HuH-7 (cell line): Measurements from ENCODE around the gene GTPBP3.

Experiments
- DNase-seq: peaks from one replicate; pipeline ENCODE4 v3.0.0; 2011; ENCODE audit warnings: low spot score

GTPBP3 gene

DNA sequence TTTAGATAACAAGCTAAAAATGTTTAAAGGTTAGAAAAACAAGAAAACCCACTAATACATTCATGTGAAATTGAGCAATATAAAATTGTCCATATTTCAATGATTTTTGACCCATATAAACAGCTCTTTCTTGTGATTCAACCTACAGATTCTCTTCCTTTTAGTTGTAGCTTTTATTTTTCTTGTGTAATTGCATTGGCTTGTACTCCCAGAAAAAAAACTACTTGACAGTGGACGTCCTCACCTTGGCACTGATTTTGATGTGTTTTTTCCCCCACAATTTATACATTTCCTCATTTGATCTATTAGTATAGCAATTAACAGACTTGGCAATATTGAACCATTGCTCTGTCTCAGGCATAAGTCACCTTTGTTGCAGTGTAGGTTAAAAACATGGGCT lies 51.9 kb downstream of the GTPBP3 start:
- DNase-seq = no peak

DNA sequence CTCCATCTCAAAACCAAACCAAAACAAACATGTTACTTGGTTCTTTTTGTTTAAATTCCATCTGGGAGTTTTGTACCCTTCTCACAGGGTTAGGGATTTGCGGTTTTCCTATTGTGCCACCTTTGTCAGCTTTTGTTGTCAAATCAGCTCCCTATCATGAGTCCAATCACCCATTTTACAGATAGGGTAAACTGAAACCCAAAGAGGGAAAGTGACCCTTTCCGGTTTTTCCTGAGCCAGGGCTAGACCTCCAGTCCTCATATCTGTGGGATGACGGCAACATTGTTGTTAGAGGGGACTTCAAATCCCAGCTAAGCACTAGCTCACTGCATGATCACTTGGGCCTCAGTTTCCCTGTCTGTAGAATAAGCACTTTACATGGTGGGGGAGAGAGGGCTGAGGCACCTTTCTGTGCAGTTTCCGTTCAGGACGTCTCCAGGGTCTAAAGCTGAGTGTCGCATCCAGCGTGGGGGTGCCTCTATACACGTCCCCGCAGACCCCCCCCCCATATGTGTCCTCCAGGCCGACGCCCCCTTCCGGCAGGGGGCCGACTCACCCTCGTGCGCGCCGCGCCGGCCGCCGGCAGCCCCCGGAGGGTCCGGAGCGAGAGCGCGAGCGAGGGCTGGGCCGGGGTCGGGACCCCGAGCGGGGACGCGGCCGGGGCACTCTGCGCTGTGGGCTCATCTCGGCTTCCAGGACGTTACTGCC lies 52.8 kb downstream of the GTPBP3 start:
- DNase-seq = no peak

GRCh38 chr19:17390665-17391370 lies 53.5 kb downstream of the GTPBP3 start:
- DNase-seq = peak; percentile 95

DNA sequence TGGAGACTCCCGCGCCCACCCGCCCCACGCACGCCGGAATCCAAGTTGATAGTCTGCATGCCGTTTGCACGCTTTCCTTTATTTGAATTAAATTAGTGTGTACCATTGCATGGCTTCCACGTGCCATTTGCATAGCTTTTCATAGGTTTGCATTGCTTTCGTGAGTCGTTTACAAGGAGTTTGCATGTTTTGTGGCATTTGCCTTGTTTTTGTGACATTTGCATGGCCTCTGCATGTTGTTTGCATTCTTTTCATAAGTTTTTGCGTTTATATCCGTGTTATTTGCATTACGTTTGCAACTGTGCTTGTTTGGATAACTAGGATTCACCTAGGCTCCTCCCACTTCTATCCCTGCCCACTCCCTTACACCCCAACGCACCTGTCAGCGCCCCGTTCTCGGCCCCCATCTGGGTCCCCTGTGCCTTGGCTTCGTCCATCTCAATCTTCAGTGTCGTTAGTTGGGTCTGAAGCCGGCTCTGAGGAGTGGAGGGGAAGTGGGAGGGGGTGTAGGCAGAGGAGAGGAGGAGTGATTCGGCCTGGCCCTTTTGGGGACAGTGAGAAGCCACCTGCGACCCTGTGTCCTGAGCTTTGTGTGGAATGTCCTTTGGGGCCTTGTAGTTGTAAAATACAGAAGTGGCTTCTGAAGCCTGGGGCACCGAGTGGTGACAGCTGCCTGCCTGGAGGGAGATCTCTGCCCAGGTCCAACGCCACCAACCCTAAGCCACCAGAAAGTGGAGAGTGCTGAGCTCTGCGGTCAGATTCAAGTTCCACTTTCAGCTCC lies 54.2 kb downstream of the GTPBP3 start:
- peak; percentile 59 for DNase-seq
